KMS-11 (cell line): ENCODE results near the gene CACNB2.

Experiments used
- H2AFZ ChIP-seq: fragments of 200-600 bp; sonication (generic); 2 replicates; pipeline ENCODE4 v1.6.1; 2016; ENCODE audit warnings: antibody characterized with exemption, mixed run types, low read depth
- H3K27ac ChIP-seq: fragments of 200-600 bp; sonication (generic); 2 replicates; pipeline ENCODE4 v1.6.1; 2016; ENCODE audit warnings: mild to moderate bottlenecking, mixed run types
- H3K27me3 ChIP-seq: fragments of 200-600 bp; sonication (generic); 2 replicates; pipeline ENCODE4 v1.6.1; 2017; ENCODE audit warnings: mild to moderate bottlenecking, low read depth, mixed run types, moderate library complexity; ENCODE audit not compliant: insufficient read depth
- H3K36me3 ChIP-seq: fragments of 200-600 bp; sonication (generic); 2 replicates; pipeline ENCODE4 v1.6.1; 2017; ENCODE audit warnings: mild to moderate bottlenecking, mixed run types; ENCODE audit not compliant: insufficient read depth
- H3K4me1 ChIP-seq: fragments of 200-600 bp; sonication (generic); 2 replicates; pipeline ENCODE4 v1.6.1; 2016; ENCODE audit warnings: mild to moderate bottlenecking, low read depth, mixed run types; ENCODE audit not compliant: poor library complexity, severe bottlenecking
- H3K4me2 ChIP-seq: fragments of 200-600 bp; sonication (generic); 2 replicates; pipeline ENCODE4 v1.7.0; 2016; ENCODE audit warnings: mild to moderate bottlenecking, mixed run types
- H3K4me3 ChIP-seq: fragments of 200-600 bp; sonication (generic); IDR thresholded peaks from 2 replicates; pipeline ENCODE4 v1.6.1; 2017; ENCODE audit warnings: low read depth, low read length, mixed read lengths; ENCODE audit not compliant: insufficient read depth
- H3K79me2 ChIP-seq: fragments of 200-600 bp; sonication (generic); 2 replicates; pipeline ENCODE4 v1.6.1; 2016; ENCODE audit warnings: low read depth, mixed run types; ENCODE audit not compliant: insufficient read depth
- H3K9ac ChIP-seq: fragments of 200-600 bp; sonication (generic); 2 replicates; pipeline ENCODE4 v1.6.1; 2016; ENCODE audit warnings: mild to moderate bottlenecking, mixed run types
- H4K20me1 ChIP-seq: fragments of 200-600 bp; sonication (generic); 2 replicates; pipeline ENCODE4 v1.6.1; 2016; ENCODE audit warnings: mild to moderate bottlenecking, mixed run types; ENCODE audit not compliant: insufficient read depth
- TF ChIP-seq, protein P1 (sequence below): fragments of 200-600 bp; sonication (generic); conservative IDR thresholded peaks from 2 replicates; pipeline ENCODE4 v1.6.1; 2017; ENCODE audit warnings: low read depth, mild to moderate bottlenecking, antibody characterized with exemption, low read length, moderate library complexity, mixed read lengths

Gene CACNB2

DNA sequence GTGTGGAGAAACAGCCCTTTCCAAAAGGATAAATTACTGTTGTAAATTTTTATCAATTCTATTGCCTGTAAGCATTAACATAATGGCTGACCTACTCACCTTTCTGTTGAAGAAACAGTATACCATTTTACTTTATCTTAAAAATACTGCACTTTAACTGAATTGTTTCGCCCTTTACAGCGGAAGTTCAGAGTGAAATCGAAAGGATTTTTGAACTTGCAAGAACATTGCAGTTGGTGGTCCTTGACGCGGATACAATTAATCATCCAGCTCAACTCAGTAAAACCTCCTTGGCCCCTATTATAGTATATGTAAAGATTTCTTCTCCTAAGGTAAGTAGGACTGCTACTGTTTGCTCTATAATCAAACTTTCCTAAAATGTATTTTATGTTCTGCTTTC, 393.7 kb downstream of the CACNB2 start:
- no peak overlapping the region for H3K4me2 ChIP-seq
- H3K36me3 ChIP-seq = no peaks in the 10 kb centered on the region
- H4K20me1 ChIP-seq = no peaks in the 10 kb centered on the region
- no peak overlapping the region for H3K27ac ChIP-seq
- H3K4me3 ChIP-seq = no peak overlapping the region
- no peaks in the 10 kb centered on the region for H3K79me2 ChIP-seq
- H3K9ac ChIP-seq = no peak overlapping the region
- H3K27me3 ChIP-seq = no peaks in the 10 kb centered on the region
- H3K4me1 ChIP-seq = peaks cover 7% of the 10 kb centered on the region
- TF ChIP-seq, protein P1, sequence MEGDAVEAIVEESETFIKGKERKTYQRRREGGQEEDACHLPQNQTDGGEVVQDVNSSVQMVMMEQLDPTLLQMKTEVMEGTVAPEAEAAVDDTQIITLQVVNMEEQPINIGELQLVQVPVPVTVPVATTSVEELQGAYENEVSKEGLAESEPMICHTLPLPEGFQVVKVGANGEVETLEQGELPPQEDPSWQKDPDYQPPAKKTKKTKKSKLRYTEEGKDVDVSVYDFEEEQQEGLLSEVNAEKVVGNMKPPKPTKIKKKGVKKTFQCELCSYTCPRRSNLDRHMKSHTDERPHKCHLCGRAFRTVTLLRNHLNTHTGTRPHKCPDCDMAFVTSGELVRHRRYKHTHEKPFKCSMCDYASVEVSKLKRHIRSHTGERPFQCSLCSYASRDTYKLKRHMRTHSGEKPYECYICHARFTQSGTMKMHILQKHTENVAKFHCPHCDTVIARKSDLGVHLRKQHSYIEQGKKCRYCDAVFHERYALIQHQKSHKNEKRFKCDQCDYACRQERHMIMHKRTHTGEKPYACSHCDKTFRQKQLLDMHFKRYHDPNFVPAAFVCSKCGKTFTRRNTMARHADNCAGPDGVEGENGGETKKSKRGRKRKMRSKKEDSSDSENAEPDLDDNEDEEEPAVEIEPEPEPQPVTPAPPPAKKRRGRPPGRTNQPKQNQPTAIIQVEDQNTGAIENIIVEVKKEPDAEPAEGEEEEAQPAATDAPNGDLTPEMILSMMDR = no peak
- H2AFZ ChIP-seq = no peak overlapping the region

DNA sequence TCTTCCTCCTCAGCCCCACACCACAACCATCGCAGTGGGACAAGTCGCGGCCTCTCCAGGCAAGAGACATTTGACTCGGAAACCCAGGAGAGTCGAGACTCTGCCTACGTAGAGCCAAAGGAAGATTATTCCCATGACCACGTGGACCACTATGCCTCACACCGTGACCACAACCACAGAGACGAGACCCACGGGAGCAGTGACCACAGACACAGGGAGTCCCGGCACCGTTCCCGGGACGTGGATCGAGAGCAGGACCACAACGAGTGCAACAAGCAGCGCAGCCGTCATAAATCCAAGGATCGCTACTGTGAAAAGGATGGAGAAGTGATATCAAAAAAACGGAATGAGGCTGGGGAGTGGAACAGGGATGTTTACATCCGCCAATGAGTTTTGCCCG, 399.1 kb downstream of the CACNB2 start:
- no peaks in the 10 kb centered on the region for H3K27me3 ChIP-seq
- H2AFZ ChIP-seq = no peak overlapping the region
- H3K9ac ChIP-seq = no peak overlapping the region
- no peaks in the 10 kb centered on the region for H3K79me2 ChIP-seq
- no peak overlapping the region for H3K4me2 ChIP-seq
- H3K4me1 ChIP-seq = no peaks in the 10 kb centered on the region
- H4K20me1 ChIP-seq = no peaks in the 10 kb centered on the region
- H3K4me3 ChIP-seq = no peak overlapping the region
- TF ChIP-seq, protein P1 = no peak
- no peaks in the 10 kb centered on the region for H3K36me3 ChIP-seq
- H3K27ac ChIP-seq = no peak overlapping the region

DNA sequence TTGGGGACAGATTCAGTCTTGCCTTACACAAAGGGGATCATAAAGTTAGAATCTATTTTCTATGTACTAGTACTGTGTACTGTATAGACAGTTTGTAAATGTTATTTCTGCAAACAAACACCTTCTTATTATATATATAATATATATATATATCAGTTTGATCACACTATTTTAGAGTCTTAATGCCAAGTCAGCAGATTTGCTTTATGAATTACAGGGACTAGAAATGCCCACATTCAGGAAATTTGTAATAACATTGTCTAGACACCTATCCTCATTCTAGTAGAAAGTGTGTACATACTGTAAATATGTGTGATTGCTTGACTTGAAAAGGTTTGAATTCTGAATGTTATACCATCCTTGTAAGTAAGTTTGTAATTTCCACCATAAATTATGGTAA, 400.0 kb downstream of the CACNB2 start:
- Histone ChIP-seq H4K20me1 (no peaks in the 10 kb centered on the region), H3K4me2 (no peak overlapping the region), H2AFZ (no peak overlapping the region), H3K27me3 (no peaks in the 10 kb centered on the region), H3K9ac (no peak overlapping the region), H3K4me1 (no peaks in the 10 kb centered on the region), H3K79me2 (no peaks in the 10 kb centered on the region), H3K36me3 (no peaks in the 10 kb centered on the region), H3K4me3 (no peak overlapping the region), H3K27ac (no peak overlapping the region)
- TF ChIP-seq, protein P1 = no peak

DNA sequence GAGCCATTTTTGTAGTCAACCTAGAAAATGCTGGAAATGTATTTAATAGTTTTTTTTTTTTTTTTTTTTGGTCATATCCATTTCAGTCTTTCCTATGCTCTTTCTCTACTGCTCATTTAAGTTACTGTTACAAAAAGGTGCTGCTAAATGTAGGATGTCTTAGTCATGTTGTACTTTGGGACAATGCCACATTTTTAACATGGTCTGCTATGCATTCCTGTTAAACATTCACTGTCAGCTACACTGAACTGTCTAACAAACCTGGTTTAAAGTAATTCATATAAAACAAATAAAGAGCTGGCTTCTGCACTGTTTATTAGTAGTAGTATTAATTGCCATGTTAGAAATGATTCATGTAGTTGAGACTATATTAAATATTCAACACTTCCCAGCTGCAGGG, 402.6 kb downstream of the CACNB2 start:
- Histone ChIP-seq H3K27me3 (no peaks in the 10 kb centered on the region), H3K4me1 (no peaks in the 10 kb centered on the region), H3K4me3 (no peak overlapping the region), H3K4me2 (no peak overlapping the region), H3K9ac (no peak overlapping the region), H3K27ac (no peak overlapping the region), H2AFZ (no peak overlapping the region), H4K20me1 (no peaks in the 10 kb centered on the region), H3K79me2 (no peaks in the 10 kb centered on the region), H3K36me3 (no peaks in the 10 kb centered on the region)
- TF ChIP-seq, protein P1 = no peak
